ENCODE data around the gene C2CD4C. TPM values are rescaled to one million over a fixed set of nuclear protein-coding genes. Genes with fewer than 3 reads are reported as not detected.

C2CD4C gene
- total and polyA plus RNA-seq, 2 of the 13 experiments (the other 11 are each of a cell fraction or from before 2014, with no cell fraction given), result not detected

DNA sequence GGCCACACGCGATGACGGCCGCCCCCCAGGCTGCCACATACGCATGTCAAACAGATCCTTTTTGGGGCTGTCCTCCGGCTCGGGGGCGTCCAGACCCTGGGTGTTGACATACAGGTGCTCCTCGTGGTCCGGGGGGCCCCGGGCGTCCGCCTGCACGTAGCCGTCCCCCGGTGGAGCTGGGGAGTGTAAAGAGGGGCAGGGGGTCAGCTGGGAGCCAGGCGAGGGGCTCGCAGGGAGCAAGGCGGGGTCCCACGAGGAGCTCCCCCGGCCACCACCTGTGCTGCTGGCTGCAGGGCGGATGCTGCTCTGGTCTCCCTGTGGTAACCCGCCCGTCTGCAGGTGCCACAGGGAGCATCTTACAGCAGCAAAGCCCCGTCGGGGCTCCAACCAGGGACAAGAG, 16.1 kb upstream of the C2CD4C start:
- no CpG with 5 or more reads among the region's 26 CpGs for WGBS (ENCODE audit: low lambda C conversion rate)
- in situ Hi-C loops (cut with HindIII; ENCODE audit: extremely low pct_ligation_motif_present, low pct_unique_long_range_greater_than_20kb), result no loop called here
- DNase-seq (ENCODE audit: low spot score), result no peak

More for the DNA sequence above, 16.1 kb upstream of the C2CD4C start:
- Histone ChIP-seq H3K79me2 (ENCODE audit: insufficient read depth, low read length) (no peaks in the 10 kb centered on the region), H3K27ac (ENCODE audit: extremely low read length, insufficient read depth, low read length) (no peak overlapping the region), H4K20me1 (ENCODE audit: insufficient read depth, low read length) (no peaks in the 10 kb centered on the region), H3K4me2 (ENCODE audit: low read depth, low read length) (no peak overlapping the region), H3K9ac (ENCODE audit: insufficient read depth, low read depth, low read length) (no peak overlapping the region), H3K4me1 (ENCODE audit: insufficient read depth, low read length) (no peaks in the 10 kb centered on the region), H3K27me3 (ENCODE audit: control insufficient read depth in 1 of 2, insufficient read depth in 2 of 2, low read length in 2 of 2) (no peaks in the 10 kb centered on the region), H3K4me3 (replicated peaks in 1 of 3; ENCODE audit: insufficient read depth in 1 of 3, low read depth in 2 of 3, low read length in 3 of 3) (no peak overlapping the region), H3K36me3 (replicated peaks in 1 of 2; ENCODE audit: control insufficient read depth in 1 of 2, insufficient read depth in 2 of 2, low read length in 2 of 2) (peaks cover 0 to 3% of the 10 kb centered on the region in 2 experiments; a peak in 1 of 5 replicates), H2AFZ (ENCODE audit: low read length) (no peak overlapping the region), H3K9me3 (ENCODE audit: low read length) (no peaks in the 10 kb centered on the region)
- ATAC-seq, result no peak
- FAIRE-seq, result no peak
- POLR2A ChIA-PET, result no interaction called here
- TF ChIP-seq ZNF205 (CRISPR knock-in tag; IDR thresholded peaks at IDR 0.05) (no peak), CHD2 (IDR thresholded peaks at IDR 0.05; ENCODE audit: low read depth, low read length) (no peak), TSC22D2 (CRISPR knock-in tag; IDR thresholded peaks at IDR 0.05; ENCODE audit: borderline replicate concordance) (no peak), SPEN (CRISPR knock-in tag; IDR thresholded peaks at IDR 0.05; ENCODE audit: low read depth) (no peak), ZNF552 (CRISPR knock-in tag; IDR thresholded peaks at IDR 0.05; ENCODE audit: borderline replicate concordance) (no peak), ZBTB44 (CRISPR knock-in tag; IDR thresholded peaks at IDR 0.05) (no peak), PPARG (CRISPR knock-in tag; conservative IDR thresholded peaks at IDR 0.05) (no peak), SALL1 (CRISPR knock-in tag; IDR thresholded peaks at IDR 0.05) (no peak)
- TF ChIP-seq, protein P1, sequence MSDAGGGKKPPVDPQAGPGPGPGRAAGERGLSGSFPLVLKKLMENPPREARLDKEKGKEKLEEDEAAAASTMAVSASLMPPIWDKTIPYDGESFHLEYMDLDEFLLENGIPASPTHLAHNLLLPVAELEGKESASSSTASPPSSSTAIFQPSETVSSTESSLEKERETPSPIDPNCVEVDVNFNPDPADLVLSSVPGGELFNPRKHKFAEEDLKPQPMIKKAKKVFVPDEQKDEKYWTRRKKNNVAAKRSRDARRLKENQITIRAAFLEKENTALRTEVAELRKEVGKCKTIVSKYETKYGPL (CRISPR knock-in tag; IDR thresholded peaks at IDR 0.05), result no peak
- TF ChIP-seq, protein P2, sequence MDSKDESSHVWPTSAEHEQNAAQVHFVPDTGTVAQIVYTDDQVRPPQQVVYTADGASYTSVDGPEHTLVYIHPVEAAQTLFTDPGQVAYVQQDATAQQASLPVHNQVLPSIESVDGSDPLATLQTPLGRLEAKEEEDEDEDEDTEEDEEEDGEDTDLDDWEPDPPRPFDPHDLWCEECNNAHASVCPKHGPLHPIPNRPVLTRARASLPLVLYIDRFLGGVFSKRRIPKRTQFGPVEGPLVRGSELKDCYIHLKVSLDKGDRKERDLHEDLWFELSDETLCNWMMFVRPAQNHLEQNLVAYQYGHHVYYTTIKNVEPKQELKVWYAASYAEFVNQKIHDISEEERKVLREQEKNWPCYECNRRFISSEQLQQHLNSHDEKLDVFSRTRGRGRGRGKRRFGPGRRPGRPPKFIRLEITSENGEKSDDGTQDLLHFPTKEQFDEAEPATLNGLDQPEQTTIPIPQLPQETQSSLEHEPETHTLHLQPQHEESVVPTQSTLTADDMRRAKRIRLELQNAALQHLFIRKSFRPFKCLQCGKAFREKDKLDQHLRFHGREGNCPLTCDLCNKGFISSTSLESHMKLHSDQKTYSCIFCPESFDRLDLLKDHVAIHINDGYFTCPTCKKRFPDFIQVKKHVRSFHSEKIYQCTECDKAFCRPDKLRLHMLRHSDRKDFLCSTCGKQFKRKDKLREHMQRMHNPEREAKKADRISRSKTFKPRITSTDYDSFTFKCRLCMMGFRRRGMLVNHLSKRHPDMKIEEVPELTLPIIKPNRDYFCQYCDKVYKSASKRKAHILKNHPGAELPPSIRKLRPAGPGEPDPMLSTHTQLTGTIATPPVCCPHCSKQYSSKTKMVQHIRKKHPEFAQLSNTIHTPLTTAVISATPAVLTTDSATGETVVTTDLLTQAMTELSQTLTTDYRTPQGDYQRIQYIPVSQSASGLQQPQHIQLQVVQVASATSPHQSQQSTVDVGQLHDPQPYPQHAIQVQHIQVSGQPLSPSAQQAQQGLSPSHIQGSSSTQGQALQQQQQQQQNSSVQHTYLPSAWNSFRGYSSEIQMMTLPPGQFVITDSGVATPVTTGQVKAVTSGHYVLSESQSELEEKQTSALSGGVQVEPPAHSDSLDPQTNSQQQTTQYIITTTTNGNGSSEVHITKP (CRISPR knock-in tag; IDR thresholded peaks at IDR 0.05; ENCODE audit: low read depth), result no peak
- TF ChIP-seq, protein P3, sequence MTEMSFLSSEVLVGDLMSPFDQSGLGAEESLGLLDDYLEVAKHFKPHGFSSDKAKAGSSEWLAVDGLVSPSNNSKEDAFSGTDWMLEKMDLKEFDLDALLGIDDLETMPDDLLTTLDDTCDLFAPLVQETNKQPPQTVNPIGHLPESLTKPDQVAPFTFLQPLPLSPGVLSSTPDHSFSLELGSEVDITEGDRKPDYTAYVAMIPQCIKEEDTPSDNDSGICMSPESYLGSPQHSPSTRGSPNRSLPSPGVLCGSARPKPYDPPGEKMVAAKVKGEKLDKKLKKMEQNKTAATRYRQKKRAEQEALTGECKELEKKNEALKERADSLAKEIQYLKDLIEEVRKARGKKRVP (CRISPR knock-in tag; IDR thresholded peaks at IDR 0.05), result no peak
- BruUV-seq (replicated peaks), result no TSS peak
- CTCF ChIA-PET (ENCODE audit: low intra/inter-chr PET ratio, low total read pairs), result no interaction called here
- intact Hi-C loops (cut with micrococcal nuclease; ENCODE audit: unreplicated experiment), result no loop called here
